Stimulated activated CD4-positive, alpha-beta T cell treated with anti-CD3 and anti-CD28 coated beads, Interleukin-4, amount 100 ng/mL, for 4 hours (primary cell): Measurements from ENCODE around the gene CCDC88C.
"Not testable (repeated sequence)": the region's sequence is repeated elsewhere in the genome, so short reads cannot be mapped to it uniquely, and the experiment has no call there.

Source experiments
- DNase-seq, 2 experiments: peaks; one replicate each; pipeline ENCODE4 v3.0.0-alpha.2; 2020

The CCDC88C gene, protein sequence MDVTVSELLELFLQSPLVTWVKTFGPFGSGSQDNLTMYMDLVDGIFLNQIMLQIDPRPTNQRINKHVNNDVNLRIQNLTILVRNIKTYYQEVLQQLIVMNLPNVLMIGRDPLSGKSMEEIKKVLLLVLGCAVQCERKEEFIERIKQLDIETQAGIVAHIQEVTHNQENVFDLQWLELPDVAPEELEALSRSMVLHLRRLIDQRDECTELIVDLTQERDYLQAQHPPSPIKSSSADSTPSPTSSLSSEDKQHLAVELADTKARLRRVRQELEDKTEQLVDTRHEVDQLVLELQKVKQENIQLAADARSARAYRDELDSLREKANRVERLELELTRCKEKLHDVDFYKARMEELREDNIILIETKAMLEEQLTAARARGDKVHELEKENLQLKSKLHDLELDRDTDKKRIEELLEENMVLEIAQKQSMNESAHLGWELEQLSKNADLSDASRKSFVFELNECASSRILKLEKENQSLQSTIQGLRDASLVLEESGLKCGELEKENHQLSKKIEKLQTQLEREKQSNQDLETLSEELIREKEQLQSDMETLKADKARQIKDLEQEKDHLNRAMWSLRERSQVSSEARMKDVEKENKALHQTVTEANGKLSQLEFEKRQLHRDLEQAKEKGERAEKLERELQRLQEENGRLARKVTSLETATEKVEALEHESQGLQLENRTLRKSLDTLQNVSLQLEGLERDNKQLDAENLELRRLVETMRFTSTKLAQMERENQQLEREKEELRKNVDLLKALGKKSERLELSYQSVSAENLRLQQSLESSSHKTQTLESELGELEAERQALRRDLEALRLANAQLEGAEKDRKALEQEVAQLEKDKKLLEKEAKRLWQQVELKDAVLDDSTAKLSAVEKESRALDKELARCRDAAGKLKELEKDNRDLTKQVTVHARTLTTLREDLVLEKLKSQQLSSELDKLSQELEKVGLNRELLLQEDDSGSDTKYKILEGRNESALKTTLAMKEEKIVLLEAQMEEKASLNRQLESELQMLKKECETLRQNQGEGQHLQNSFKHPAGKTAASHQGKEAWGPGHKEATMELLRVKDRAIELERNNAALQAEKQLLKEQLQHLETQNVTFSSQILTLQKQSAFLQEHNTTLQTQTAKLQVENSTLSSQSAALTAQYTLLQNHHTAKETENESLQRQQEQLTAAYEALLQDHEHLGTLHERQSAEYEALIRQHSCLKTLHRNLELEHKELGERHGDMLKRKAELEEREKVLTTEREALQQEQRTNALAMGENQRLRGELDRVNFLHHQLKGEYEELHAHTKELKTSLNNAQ (N-terminal part only)

DNA sequence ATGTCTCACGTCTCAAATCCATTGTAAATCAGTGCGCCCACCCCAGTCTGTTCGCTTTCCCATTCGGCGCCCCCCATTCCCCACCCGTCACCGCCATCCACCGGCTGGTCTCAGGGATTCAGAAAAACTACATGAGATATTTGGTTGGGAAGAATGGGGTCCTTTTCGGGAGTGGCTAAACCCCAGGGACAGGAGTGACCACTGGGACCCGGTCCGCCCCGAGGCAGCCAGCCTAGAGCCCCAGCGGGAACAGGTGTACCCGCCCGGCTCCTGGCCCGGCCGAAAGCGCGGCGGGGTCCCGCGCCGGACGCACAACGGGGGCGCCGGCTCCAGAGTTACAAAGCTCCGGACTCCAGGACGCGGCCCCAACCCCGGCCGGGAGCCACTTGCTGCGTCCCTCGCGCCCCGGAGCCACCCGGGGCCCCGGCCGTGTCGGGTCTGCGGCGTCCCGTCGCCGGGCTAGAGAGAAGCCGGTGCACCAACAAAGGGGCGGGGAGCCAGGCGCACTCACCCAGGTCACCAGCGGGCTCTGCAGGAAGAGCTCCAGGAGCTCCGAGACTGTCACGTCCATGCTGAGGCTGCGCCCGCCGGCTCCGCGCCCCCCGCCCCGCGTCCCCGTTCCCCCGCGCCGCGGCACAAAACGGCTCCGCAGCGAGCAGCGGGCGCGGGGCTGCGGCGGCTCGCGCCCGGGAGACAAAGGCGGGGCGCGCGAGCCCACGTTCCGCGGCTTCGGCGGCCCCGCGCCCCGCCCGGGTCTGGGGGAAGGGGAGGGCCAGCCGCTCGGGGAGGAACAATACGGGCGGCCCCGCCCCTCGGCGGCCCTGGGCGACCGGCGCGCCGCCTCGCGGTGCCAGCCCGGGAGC, at the start of gene CCDC88C:
Gene CCDC88C (minus strand): TSS at position 701 of the 863 bp plus-strand sequence. CDS start 130 bp downstream, at position 571.
- DNase-seq, result peak; percentile 76 to 82

DNA sequence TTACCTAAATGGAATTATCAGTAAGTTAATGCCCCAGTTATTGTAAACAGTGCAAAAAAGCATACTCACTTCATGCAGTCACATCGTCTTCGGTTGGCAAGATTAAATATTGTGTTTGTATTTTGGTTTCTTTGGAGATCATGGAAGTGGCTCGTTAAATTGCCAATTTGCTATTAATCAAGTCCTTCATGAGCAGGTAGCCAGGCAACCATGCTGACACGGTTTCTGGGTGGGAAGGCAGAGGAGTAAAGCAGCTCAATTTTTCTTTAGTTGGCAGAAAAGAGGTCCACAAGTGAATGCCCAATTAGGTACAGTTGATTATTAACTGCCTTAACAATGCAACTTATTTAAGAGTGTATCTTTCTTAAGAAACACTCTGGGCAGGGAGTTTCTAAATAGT, 48.6 kb upstream of the CCDC88C start:
- no peak for DNase-seq

DNA sequence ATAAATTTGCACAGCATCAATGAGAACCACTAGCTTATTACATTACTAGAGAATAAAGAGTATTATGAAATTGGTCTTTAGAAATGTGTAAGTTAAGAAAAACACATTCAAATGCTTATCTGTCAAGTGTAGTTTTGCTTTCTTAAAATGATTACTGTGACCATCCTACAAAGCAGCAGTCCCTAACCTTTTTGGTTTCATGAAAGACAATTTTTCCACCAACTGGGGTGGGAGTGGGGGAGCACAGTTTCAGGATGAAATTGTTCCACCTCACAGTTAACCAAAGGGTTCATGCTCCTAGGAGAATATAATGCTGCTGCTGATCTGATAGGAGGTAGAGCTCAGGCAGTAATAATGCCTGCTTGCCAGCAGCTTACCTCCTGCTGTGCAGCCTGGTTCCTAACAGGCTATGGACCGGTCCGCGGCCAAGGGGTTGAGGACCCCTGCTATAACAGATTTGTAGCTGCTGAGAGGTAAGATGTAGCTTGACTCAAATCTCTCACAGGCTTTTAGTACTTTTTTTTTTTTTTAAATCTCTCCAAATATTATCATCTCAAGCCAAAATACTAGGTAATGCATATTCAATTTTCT, 47.1 kb upstream of the CCDC88C start:
- DNase-seq, result no peak

DNA sequence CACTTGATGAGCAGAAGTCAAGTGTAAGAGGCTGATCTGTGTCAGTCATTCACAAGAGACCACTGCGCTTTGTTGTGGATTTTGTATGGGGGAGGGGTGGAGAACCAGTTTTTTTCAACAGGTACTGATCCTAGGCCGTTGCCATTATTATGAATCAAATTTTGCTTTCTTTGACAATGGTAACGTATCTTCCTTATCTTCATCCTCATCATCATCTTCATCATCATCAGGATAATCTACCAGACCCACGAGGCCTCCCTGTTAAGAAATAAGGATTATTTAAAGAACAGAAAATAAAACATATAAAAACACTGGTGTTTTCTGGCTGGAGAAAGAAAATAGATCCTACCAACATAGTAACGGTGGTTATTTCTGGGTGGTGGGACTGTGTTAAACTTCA, 41.0 kb upstream of the CCDC88C start:
- DNase-seq, result no peak

DNA sequence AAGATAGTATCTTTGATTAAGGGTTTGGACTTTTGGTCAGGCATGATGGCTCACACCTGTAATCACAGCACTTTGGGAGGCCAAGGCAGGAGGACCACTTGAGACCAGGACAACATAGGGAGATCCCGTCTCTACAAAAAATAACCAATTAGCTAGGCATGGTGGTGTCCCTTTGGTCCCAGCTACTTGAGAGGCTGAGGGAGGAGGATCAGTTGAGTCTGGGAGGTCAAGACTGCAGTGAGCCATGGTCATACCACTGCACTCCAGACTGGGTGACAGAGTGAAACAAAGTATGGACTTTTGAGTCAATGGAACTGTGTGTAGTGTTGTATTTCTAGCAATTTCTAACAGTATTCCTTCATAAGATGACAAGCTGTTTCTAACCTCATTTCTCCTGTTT, 38.7 kb upstream of the CCDC88C start:
- no peak for DNase-seq

DNA sequence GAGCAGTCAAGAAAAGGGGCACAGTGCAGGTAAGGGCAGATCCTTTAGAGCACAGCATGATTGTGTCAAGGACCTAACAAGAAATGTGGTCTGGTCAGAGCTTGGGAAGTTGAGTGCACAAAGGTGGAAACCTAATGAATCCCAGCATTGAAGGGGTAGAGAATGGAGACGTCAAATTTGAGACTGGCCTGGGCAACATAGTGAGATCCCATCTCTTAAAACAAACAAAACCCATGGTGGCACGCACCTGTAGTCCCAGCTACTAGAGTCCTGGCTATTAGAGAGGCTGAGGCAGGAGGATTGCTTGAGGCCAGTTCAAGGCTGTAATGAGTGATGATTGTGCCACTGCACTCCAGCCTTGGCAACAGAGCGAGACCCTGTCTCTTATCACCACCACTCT, 37.0 kb upstream of the CCDC88C start:
- no peak for DNase-seq

DNA sequence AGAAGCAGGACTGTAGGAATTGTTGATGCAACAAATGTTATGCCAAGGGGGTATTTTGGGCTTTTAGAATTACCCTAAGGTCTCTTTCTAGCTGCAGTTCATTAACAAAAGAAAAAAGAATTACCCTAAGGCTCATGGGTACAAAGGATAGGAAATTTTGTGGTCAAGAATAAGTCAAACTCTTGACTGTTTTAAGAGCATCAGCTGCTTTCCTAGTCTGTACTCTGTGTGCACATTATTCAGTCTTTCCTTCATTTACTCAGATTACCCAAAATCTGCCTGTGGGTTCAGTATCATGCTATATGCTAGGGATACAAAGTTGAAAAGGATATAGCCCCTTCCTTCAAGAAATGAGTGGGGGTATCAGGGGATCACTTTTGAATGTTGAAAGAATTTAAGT, 36.5 kb upstream of the CCDC88C start:
- no peak for DNase-seq

DNA sequence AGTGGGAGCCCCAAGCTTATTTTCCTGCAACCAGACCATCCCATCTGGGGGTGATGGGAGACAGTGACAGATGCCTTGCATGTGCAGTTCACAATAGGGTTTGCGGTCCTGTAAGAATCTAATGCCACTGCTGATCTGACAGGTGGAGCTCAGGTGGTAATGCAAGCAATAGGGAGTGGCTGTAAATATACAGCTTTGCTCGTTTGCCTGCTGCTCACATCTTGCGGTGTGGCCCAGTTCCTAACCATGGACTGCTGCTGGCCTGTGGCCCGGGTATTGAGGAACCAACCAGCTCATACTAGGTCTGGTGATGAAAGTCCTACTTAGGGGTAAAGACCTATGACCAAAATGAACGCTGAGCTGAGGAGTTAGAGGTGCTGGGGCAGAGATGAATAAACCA, 36.1 kb upstream of the CCDC88C start:
- DNase-seq, result no peak

DNA sequence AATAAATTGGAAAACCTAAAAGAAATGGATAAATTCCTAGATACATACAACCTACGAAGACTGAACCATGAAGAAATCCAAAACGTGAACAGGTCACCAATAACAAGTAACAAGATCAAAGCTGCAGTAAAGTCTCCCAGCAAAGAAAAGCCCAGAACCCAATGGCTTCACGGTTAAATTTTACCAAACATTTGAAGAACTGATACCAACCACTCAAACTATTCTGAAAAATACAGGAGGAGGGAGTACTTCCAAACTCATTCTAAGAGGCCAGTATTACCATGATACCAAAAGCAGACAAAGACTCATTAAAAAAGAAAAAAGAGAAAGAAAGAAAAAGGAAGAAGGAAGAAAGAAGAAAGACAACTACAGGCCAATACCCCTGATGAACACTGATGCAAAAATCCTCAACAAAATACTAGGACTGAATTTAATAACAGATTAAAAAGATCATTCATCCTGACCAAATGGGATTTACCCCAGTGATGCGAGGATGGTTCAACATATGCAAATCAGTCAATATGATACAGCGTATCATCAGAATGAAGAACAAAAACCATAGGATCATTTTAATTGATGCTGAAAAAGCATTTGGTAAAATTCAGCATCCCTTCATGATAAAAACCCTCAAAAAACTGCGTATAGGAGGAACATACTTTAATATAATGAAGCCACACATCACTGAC, 26.9 kb upstream of the CCDC88C start:
- no peak for DNase-seq

DNA sequence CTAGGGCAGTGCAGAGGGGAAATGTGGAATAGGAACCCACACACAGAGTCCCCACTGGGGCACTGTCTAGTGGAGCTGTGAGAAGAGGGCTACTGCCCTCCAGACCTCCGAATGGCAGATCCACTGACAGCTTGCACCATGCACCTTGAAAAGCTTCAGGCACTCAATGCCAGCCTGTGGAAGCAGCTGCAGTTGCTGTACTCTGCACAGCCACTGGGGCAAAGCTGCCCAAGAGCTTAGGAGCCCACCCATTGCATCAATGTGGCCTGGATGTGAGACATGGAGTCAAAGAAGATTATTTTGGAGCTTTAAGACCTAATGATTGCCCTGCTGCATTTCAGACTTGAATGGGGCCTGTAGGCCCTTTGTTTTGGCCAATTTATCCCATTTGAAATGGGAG, 21.7 kb upstream of the CCDC88C start:
- no peak for DNase-seq

DNA sequence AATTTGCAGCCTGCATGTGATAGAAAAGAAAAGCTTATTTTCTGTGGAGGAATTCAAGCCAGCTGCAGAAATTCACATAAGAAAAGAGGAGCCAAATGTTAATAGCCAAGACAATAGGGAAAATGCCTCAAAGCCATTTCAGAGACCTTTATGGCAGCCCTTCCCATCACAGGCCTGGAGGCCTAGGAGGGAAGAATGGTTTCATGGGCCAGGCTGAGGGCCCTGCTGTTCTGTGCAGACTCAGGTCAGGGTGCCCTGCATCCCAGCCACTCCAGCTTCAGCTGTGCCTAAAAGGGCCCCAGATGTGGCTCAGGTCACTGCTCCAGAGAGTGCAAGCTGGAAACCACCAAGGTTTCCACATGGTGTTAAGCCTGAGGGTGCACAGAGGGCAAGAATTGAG, 21.2 kb upstream of the CCDC88C start:
- no peak for DNase-seq

DNA sequence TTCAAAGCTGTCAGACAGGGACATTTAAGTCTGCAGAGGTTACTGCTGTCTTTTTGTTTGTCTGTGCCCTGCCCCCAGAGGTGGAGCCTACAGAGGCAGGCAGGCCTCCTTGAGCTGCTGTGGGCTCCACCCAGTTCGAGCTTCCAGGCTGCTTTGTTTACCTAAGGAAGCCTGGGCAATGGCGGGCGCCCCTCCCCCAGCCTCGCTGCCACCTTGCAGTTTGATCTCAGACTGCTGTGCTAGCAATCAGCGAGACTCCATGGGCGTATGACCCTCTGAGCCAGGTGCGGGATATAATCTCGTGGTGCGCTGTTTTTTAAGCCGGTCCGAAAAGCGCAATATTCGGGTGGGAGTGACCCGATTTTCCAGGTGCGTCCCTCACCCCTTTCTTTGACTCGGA, 18.6 kb upstream of the CCDC88C start:
- not testable (repeated sequence) for DNase-seq

DNA sequence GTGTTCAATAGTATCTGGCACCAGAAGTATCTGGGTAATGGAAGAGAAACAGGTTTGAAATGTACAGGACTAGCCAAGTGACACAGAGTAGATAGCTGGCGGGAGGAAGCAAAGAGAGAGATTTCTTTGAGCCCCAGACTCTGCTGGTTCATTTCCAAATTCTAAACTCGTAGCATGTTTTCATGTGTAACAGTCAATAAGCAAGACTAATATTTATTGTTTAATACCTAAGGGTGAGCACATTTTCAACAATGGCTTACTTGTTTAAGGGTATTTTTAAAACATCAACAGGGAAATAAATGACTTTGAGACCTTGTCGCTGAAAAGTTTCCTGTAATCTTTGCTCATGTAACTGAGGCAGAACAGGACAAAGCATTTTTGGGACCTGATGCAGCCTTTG, 11.8 kb upstream of the CCDC88C start:
- DNase-seq, result no peak

DNA sequence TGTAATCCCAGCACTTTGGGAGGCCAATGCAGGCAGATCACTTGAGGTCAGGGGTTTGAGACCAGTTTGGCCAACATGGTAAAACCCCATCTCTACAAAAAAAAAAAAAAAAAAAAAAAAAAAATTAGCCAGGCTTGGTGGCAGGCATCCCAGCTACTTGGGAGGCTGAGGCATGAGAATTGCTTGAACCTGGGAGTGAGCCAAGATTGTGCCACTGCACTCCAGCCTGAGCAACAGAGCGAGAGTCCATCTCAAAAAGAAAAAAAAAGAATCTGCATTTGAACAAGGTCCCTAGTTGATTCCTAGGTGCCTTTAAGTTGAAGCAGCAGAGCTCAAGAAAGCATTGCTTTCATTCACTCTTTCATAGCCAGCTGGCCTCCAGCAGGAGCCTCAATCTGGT, 11.3 kb upstream of the CCDC88C start:
- not testable (repeated sequence) for DNase-seq

DNA sequence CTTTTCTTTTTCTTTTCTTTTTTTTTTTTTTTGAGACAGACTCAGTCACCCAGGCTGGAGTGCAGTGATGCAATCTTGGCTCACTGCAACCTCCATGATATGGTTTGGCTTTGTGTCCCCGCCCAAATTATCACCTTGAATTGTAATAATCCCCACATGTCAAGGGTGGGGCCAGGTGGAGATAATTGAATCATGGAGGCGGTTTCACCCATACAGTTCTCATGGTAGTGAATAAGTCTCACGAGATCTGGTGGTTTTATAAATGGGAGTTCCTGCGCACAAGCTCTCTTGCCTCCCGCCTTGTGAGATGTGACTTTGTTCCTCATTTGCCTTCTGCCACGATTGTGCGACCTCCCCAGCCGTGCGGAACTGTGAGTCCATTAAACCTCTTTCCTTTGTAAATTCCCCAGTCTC, 7.9 kb upstream of the CCDC88C start:
- not testable (repeated sequence) for DNase-seq

DNA sequence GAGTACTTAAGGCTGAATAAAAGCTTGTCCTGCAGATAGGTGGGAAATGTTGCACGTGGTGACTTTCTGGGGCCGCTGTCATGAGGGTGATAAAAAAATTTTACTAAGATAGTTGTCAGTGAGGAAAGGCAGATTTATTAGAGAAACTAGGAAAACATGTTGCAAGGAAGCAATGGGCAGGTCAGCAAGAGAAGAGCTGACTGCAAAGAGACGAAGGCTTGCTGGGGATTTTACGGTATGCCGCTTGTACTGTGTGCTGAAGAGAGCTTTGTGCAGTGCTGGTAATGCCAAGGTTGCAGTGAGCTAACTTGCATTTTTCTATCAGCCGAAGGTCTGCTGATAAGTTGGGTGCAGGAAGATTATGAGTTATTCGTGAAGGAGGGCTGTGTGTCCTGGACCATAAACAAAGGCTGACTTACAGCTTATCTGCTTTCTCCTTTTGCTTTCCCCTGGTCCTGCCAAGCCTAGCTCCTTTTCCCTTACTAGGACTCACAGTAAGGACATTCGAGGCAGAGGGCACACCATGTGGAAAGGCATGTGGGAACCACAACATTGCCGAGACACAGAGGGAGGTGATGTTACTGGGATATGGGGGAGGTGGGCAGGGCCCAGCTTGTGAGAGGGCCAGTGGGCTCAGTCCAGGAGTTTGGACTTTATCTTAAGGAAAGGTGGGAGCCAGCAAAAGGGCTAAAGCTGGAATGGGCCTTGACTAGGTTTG, 7.4 kb upstream of the CCDC88C start:
- DNase-seq, result no peak

DNA sequence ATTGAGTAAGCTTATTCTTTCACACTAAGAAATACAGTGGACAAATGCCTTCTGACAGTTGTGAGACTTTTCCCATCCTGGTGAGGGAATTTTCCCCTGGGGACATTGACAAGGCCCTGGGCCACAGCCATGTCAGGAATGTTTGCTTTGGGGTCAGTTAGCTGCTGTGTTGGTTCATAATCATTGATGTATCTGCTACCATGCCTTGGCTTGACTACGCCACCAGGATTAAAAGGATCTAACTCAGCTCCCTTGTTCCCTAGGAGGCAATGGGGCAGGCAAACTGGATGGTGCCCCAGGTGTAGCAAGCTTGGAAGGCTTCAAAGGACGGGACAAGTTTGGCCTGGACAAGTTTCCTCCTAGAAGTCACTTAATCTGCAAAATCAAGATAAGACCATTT, 3.1 kb upstream of the CCDC88C start:
- no peak for DNase-seq

DNA sequence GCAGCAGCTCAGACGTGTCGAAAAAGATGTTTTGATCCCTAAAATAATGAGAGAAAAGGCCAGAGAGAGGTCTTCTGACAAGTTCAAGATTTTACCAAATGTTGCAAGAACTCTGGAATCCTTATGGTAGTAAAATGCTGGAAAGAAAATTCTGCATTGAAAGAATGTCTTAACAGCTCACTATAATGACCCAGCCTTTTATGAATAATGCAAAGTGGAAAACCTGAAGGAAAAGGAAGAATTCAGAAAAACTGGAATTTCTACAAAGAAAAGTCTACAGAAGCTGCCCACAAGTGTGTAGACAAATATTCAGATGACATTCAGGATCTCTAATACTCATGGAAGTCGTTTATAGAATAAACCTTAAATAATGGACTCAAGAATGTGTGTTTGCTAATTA, 1.8 kb upstream of the CCDC88C start:
- DNase-seq, result no peak

DNA sequence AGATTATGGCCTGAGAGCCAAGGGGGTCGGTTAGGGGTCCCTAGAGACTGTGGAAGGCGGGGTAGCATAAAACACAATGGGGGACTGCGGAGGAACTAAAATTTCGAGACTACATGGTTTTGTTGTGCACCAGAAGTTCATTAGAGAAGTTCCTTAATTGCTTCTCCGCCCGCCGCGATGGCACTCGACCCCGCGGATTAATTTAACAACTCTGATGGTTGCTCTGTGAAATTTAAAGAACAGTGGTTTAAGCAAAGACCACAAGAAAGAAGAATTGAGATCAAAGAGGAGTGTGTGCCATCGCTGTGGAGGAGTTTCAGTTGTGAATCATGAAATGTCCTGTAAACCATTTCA, 1.4 kb upstream of the CCDC88C start:
- DNase-seq, result peak in 1 of 2 experiments; percentile 61

DNA sequence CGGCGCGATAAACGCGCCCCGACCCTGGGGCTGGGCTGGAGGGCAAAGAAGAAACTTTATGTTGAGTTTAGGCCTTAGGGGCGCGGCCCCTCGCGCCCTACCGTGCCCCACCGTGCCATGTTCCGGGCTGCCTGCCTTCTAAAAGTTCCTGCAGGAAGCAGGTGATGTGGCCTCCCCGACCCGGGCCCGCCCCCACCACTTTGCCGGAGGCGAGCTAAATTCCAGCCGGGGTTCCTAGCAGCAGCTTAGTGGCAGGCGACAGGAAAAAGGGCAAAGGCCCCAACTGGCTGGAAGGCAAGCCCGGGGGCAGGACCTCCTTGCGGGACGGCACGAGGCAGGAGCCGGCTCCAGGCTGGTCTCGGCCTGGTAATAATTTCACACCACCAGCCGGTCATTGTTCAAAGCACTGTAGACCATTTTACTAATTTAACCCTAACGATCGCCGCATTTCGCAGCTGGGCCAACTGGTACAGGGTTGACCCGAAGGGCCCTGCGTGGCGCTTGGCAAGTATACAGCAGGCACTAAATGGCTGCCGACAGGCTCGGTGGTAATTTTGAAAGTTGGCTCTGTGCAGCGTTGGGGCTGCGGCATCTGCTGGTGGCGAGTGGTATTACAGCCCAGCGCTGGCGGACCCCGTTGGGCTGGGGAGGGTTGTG, 895 bp upstream of the CCDC88C start:
- peak; percentile 76 to 79 for DNase-seq
